Panc1 (cell line): ENCODE measurements around the gene ZNF71.
"Not testable (repeated sequence)": the region's sequence is repeated elsewhere in the genome, so short reads cannot be mapped to it uniquely, and the experiment has no call there.

ENCODE experiments used
- CTCF ChIP-seq: fragments of 450-650 bp; IDR thresholded peaks from 2 replicates; pipeline ENCODE4 v1.5.1; 2017; ENCODE audit warnings: mild to moderate bottlenecking
- POLR2AphosphoS5 ChIP-seq: IDR thresholded peaks from 2 replicates; pipeline ENCODE4 v1.6.1; 2012; ENCODE audit warnings: mild to moderate bottlenecking, low read depth, low read length, moderate library complexity
- REST ChIP-seq, 2 experiments: IDR thresholded peaks; 2 replicates each; pipeline ENCODE4 v1.6.1; 2011 to 2012; ENCODE audit warnings: low read depth in 2 of 2, control low read depth in 1 of 2, low read length in 1 of 2, mild to moderate bottlenecking in 1 of 2, moderate library complexity in 1 of 2; ENCODE audit not compliant: insufficient read depth in 1 of 2
- SIN3A ChIP-seq: IDR thresholded peaks from 2 replicates; pipeline ENCODE4 v1.6.1; 2012; ENCODE audit warnings: low read depth, mild to moderate bottlenecking, low read length, moderate library complexity, borderline replicate concordance; ENCODE audit not compliant: insufficient read depth

- TF ChIP-seq CTCF; SIN3A; POLR2AphosphoS5; REST (IDR thresholded peaks at IDR 0.05; ENCODE audit: insufficient read depth in 1 of 2, low read depth in 2 of 2, low read length in 1 of 2): not testable (repeated sequence)
Observed at GRCh38 chr19:56672610-56673009, 77.5 kb downstream of the ZNF71 start.
